ENCODE data around the gene SOX10.

GRCh38 chr22:37932821-37933578, 51.4 kb downstream of the SOX10 start:
- no peak for TF ChIP-seq TAF1 (IDR thresholded peaks at IDR 0.05; ENCODE audit: low read depth)
- no peak for TF ChIP-seq POLR2AphosphoS5 (IDR thresholded peaks at IDR 0.05)
- TF ChIP-seq EP300 (conservative IDR thresholded peaks at IDR 0.05; ENCODE audit: poor library complexity, severe bottlenecking) = no peak
- no peak for TF ChIP-seq CTCF (IDR thresholded peaks at IDR 0.05; ENCODE audit: poor library complexity, severe bottlenecking)
- TF ChIP-seq EZH2 (IDR thresholded peaks at IDR 0.05; ENCODE audit: borderline replicate concordance, insufficient read depth, low read length, poor library complexity, severe bottlenecking) = no peak
- TF ChIP-seq REST (IDR thresholded peaks at IDR 0.05; ENCODE audit: borderline replicate concordance) = no peak
- TF ChIP-seq SMC3 (conservative IDR thresholded peaks at IDR 0.05; ENCODE audit: poor library complexity) = no peak

Measured in neural cell (in vitro differentiated cells).